IMR-90 (cell line): ENCODE results near the gene IDH3G.

Source experiments
- CEBPB ChIP-seq: IDR thresholded peaks from 2 replicates; pipeline ENCODE4 v1.6.1; 2012; ENCODE audit warnings: low read depth, low read length, improper control_type of control experiment
- MAZ ChIP-seq: IDR thresholded peaks from 2 replicates; pipeline ENCODE4 v1.6.1; 2012; ENCODE audit warnings: low read depth, mild to moderate bottlenecking, low read length, improper control_type of control experiment, moderate library complexity, borderline replicate concordance
- MXI1 ChIP-seq: IDR thresholded peaks from 2 replicates; pipeline ENCODE4 v1.6.1; 2012; ENCODE audit warnings: low read depth, mild to moderate bottlenecking, low read length, moderate library complexity, borderline replicate concordance
- NFE2L2 ChIP-seq: fragments of 150-350 bp; IDR thresholded peaks from 2 replicates; pipeline ENCODE4 v1.6.1; 2016; ENCODE audit warnings: low read depth, mild to moderate bottlenecking, low read length
- RAD21 ChIP-seq: IDR thresholded peaks from 2 replicates; pipeline ENCODE4 v1.6.1; 2012; ENCODE audit warnings: low read length, improper control_type of control experiment
- RCOR1 ChIP-seq: IDR thresholded peaks from 2 replicates; pipeline ENCODE4 v1.6.1; 2012; ENCODE audit warnings: mild to moderate bottlenecking, low read length, improper control_type of control experiment; ENCODE audit not compliant: insufficient replicate concordance
- SMC3 ChIP-seq: fragments of 150-350 bp; IDR thresholded peaks from 2 replicates; pipeline ENCODE4 v1.6.1; 2016; ENCODE audit warnings: low read depth, mild to moderate bottlenecking, antibody characterized with exemption, low read length, moderate library complexity
- TF ChIP-seq, protein P1 (sequence below): conservative IDR thresholded peaks from 2 replicates; pipeline ENCODE4 v1.5.1; 2012; ENCODE audit warnings: mild to moderate bottlenecking, low read depth, low read length, improper control_type of control experiment
- TF ChIP-seq, protein P2 (sequence below): fragments of 150-350 bp; IDR thresholded peaks from 2 replicates; pipeline ENCODE4 v1.6.1; 2017; ENCODE audit warnings: mild to moderate bottlenecking, antibody characterized with exemption, low read length, low read depth
- TF ChIP-seq, protein P3 (sequence below): fragments of 150-350 bp; IDR thresholded peaks from 2 replicates; pipeline ENCODE4 v1.6.1; 2016; ENCODE audit warnings: low read depth, mild to moderate bottlenecking, low read length, moderate library complexity, borderline replicate concordance

DNA sequence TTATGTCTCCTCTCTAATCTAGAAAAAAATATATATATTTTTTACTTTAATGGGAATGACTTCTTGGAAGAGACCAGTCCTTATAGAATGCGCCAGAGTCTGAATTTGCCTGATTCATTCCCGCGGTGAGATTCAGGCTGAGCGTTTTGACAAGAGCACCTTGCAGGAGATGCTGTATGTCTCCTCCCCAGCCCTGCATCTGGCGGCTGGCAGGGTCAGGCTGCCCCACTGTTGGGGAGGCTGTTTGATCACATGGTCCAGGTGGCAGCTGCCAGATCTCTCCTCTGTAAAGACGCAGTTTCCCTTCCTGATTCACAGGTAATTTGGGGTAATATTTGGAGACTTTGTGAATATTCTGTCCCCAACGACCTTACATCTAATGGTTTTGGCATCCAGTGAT lies 26.4 kb upstream of the IDH3G start:
- TF ChIP-seq RCOR1, result no peak
- TF ChIP-seq NFE2L2, result no peak
- no peak for TF ChIP-seq MAZ
- TF ChIP-seq, protein P1, sequence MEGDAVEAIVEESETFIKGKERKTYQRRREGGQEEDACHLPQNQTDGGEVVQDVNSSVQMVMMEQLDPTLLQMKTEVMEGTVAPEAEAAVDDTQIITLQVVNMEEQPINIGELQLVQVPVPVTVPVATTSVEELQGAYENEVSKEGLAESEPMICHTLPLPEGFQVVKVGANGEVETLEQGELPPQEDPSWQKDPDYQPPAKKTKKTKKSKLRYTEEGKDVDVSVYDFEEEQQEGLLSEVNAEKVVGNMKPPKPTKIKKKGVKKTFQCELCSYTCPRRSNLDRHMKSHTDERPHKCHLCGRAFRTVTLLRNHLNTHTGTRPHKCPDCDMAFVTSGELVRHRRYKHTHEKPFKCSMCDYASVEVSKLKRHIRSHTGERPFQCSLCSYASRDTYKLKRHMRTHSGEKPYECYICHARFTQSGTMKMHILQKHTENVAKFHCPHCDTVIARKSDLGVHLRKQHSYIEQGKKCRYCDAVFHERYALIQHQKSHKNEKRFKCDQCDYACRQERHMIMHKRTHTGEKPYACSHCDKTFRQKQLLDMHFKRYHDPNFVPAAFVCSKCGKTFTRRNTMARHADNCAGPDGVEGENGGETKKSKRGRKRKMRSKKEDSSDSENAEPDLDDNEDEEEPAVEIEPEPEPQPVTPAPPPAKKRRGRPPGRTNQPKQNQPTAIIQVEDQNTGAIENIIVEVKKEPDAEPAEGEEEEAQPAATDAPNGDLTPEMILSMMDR, result no peak
- TF ChIP-seq RAD21, result no peak
- TF ChIP-seq, protein P2, sequence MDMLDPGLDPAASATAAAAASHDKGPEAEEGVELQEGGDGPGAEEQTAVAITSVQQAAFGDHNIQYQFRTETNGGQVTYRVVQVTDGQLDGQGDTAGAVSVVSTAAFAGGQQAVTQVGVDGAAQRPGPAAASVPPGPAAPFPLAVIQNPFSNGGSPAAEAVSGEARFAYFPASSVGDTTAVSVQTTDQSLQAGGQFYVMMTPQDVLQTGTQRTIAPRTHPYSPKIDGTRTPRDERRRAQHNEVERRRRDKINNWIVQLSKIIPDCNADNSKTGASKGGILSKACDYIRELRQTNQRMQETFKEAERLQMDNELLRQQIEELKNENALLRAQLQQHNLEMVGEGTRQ, result no peak
- TF ChIP-seq CEBPB, result no peak
- no peak for TF ChIP-seq MXI1
- TF ChIP-seq, protein P3, sequence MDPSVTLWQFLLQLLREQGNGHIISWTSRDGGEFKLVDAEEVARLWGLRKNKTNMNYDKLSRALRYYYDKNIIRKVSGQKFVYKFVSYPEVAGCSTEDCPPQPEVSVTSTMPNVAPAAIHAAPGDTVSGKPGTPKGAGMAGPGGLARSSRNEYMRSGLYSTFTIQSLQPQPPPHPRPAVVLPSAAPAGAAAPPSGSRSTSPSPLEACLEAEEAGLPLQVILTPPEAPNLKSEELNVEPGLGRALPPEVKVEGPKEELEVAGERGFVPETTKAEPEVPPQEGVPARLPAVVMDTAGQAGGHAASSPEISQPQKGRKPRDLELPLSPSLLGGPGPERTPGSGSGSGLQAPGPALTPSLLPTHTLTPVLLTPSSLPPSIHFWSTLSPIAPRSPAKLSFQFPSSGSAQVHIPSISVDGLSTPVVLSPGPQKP, result no peak
- TF ChIP-seq SMC3, result no peak
